GM18517 (cell line): ENCODE results near the gene PLEKHJ1.
"Not testable (repeated sequence)": the region's sequence is repeated elsewhere in the genome, so short reads cannot be mapped to it uniquely, and the experiment has no call there.

Experiments used
- ATAC-seq: cut with Tn5 transposase; IDR thresholded peaks from one replicate; pipeline ENCODE4 v1.9.1; 2021; ENCODE audit warnings: mild to moderate bottlenecking, moderate library complexity; ENCODE audit not compliant: unreplicated experiment

Gene PLEKHJ1

GRCh38 chr19:2201473-2202148 lies 34.5 kb downstream of the PLEKHJ1 start:
- no peak for ATAC-seq

- ATAC-seq, result not testable (repeated sequence)
Measured at GRCh38 chr19:2200624-2201294, 35.4 kb downstream of the PLEKHJ1 start.

GRCh38 chr19:2199861-2200623 lies 36.1 kb downstream of the PLEKHJ1 start:
- no peak for ATAC-seq

GRCh38 chr19:2199215-2199614 lies 36.9 kb downstream of the PLEKHJ1 start:
- no peak for ATAC-seq

GRCh38 chr19:2198317-2198716 lies 37.8 kb downstream of the PLEKHJ1 start:
- no peak for ATAC-seq

GRCh38 chr19:2197270-2197669 lies 38.9 kb downstream of the PLEKHJ1 start:
- no peak for ATAC-seq

GRCh38 chr19:2195914-2196313 lies 40.2 kb downstream of the PLEKHJ1 start:
- no peak for ATAC-seq

GRCh38 chr19:2195361-2195760 lies 40.8 kb downstream of the PLEKHJ1 start:
- ATAC-seq, result no peak

GRCh38 chr19:2194513-2195078 lies 41.5 kb downstream of the PLEKHJ1 start:
- no peak for ATAC-seq

- ATAC-seq, result no peak
Measured at GRCh38 chr19:2193807-2194206, 42.3 kb downstream of the PLEKHJ1 start.

GRCh38 chr19:2192862-2193261 lies 43.3 kb downstream of the PLEKHJ1 start:
- no peak for ATAC-seq

- ATAC-seq, result no peak
Measured at GRCh38 chr19:2191456-2192310, 44.4 kb downstream of the PLEKHJ1 start.

GRCh38 chr19:2190848-2191455 lies 45.2 kb downstream of the PLEKHJ1 start:
- no peak for ATAC-seq

GRCh38 chr19:2189880-2190279 lies 46.2 kb downstream of the PLEKHJ1 start:
- no peak for ATAC-seq

- ATAC-seq, result no peak
Measured at GRCh38 chr19:2188708-2189385, 47.3 kb downstream of the PLEKHJ1 start.

- no peak for ATAC-seq
Measured at GRCh38 chr19:2187159-2187558, 49.0 kb downstream of the PLEKHJ1 start.

GRCh38 chr19:2186071-2186846 lies 49.9 kb downstream of the PLEKHJ1 start:
- no peak for ATAC-seq

GRCh38 chr19:2185734-2186070 lies 50.4 kb downstream of the PLEKHJ1 start:
- no peak for ATAC-seq

GRCh38 chr19:2184422-2184975 lies 51.6 kb downstream of the PLEKHJ1 start:
- no peak for ATAC-seq
